Hepatocyte (in vitro differentiated cells): ENCODE measurements around the gene PERCC1. TPM values are rescaled to one million over a fixed set of nuclear protein-coding genes. Genes with fewer than 3 reads are reported as not detected.
"Not testable (repeated sequence)": the region's sequence is repeated elsewhere in the genome, so short reads cannot be mapped to it uniquely, and the experiment has no call there.

Source experiments
- DNase-seq: peaks from one replicate; pipeline ENCODE4 v3.0.0-alpha.2; 2016; ENCODE audit warnings: low spot score
- H2AFZ ChIP-seq: fragments of 200-600 bp; sonication (generic); 2 replicates; pipeline ENCODE4 v1.6.0; 2016; ENCODE audit warnings: antibody characterized with exemption, mild to moderate bottlenecking
- H3K27ac ChIP-seq: fragments of 200-600 bp; sonication (generic); 2 replicates; pipeline ENCODE4 v1.5.1; 2016; ENCODE audit warnings: mild to moderate bottlenecking
- H3K27me3 ChIP-seq: fragments of 200-600 bp; sonication (generic); 2 replicates; pipeline ENCODE4 v1.6.1; 2016
- H3K36me3 ChIP-seq: fragments of 200-600 bp; sonication (generic); replicated peaks from 2 replicates; pipeline ENCODE4 v1.5.1; 2016; ENCODE audit warnings: low read depth; ENCODE audit not compliant: insufficient read depth
- H3K4me1 ChIP-seq: fragments of 200-600 bp; sonication (generic); 2 replicates; pipeline ENCODE4 v1.5.1; 2016; ENCODE audit warnings: mild to moderate bottlenecking, moderate library complexity; ENCODE audit not compliant: insufficient read depth
- H3K4me2 ChIP-seq: fragments of 200-600 bp; sonication (generic); 2 replicates; pipeline ENCODE4 v1.6.0; 2016
- H3K4me3 ChIP-seq: fragments of 200-600 bp; sonication (generic); 2 replicates; pipeline ENCODE4 v1.5.1; 2016; ENCODE audit warnings: mild to moderate bottlenecking
- H3K79me2 ChIP-seq: fragments of 200-600 bp; sonication (generic); 2 replicates; pipeline ENCODE4 v1.6.0; 2017; ENCODE audit warnings: mild to moderate bottlenecking
- H3K9me2 ChIP-seq: fragments of 200-600 bp; sonication (generic); replicated peaks from 2 replicates; pipeline ENCODE4 v1.6.0; 2017; ENCODE audit warnings: mild to moderate bottlenecking; ENCODE audit not compliant: insufficient read depth
- H3K9me3 ChIP-seq: fragments of 200-600 bp; sonication (generic); 2 replicates; pipeline ENCODE4 v1.5.1; 2016; ENCODE audit warnings: low read depth, mild to moderate bottlenecking
- H4K20me1 ChIP-seq: fragments of 200-600 bp; sonication (generic); 2 replicates; pipeline ENCODE4 v1.6.0; 2016; ENCODE audit warnings: mild to moderate bottlenecking; ENCODE audit not compliant: insufficient read depth, poor library complexity, severe bottlenecking
- EZH2 ChIP-seq: fragments of 200-600 bp; sonication (generic); IDR thresholded peaks from 2 replicates; pipeline ENCODE4 v1.6.1; 2016; ENCODE audit warnings: antibody characterized with exemption, mild to moderate bottlenecking, borderline replicate concordance
- EZH2phosphoT487 ChIP-seq: fragments of 200-600 bp; sonication (generic); IDR thresholded peaks from one replicate; pipeline ENCODE4 v1.6.1; 2018; ENCODE audit warnings: antibody characterized with exemption, mild to moderate bottlenecking, low read depth, moderate library complexity; ENCODE audit not compliant: unreplicated experiment, severe bottlenecking
- WGBS: methylation state at CpG from one replicate; pipeline ENCODE4 v1.1.6; 2016; ENCODE audit warnings: low lambda C conversion rate; ENCODE audit errors: missing lambda C conversion rate; 5-methylcytosine and 5-hydroxymethylcytosine counted together
- polyA plus RNA-seq: library from polyadenylated mRNA; unstranded; fragments of >200 nt; fragmentation: Nextera tagmentation; extraction: Ambion mirVana; gene quantifications from 2 replicates; pipeline ENCODE4 v1.2.1, GENCODE V29; 2016
- total RNA-seq: library from RNA; depleted of rRNA; stranded (reverse); fragments of >200 nt; gene quantifications from 2 replicates; pipeline ENCODE4 v1.2.3, GENCODE V29; 2014
- TF ChIP-seq, protein P1 (sequence below): fragments of 200-600 bp; sonication (generic); IDR thresholded peaks from 2 replicates; pipeline ENCODE4 v1.5.1; 2016; ENCODE audit warnings: antibody characterized with exemption, mild to moderate bottlenecking; ENCODE audit not compliant: poor library complexity

PERCC1 gene
- total and polyA plus RNA-seq, 2 experiments from 2014 or later: 2.5 TPM; not detected in 1

DNA sequence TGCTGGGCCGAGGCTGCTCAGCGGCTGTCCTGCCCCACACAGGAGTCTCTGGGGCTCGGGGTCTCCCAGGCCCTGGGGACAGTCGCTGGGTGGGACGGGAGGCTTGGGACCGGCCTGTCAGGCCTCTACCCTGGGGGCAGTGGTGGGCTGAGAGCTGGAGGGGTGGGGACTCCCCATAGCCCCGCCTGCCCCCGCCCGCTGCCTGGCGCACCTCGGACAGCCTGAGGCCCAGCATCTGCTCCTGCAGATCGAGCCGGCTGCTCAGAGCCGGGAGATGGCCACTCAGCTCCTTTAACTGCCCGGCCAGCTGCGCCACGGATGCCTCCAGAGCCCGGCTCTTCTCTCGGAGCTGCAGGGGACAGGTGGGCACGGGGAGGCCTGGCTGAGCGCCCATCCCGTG lies 6.7 kb downstream of the PERCC1 start:
- Histone ChIP-seq H4K20me1 (no peaks in the 10 kb centered on the region), H3K9me3 (no peaks in the 10 kb centered on the region), H3K27ac (no peak overlapping the region), H3K36me3 (no peaks in the 10 kb centered on the region), H3K79me2 (no peaks in the 10 kb centered on the region), H3K4me3 (no peak overlapping the region), H3K27me3 (no peaks in the 10 kb centered on the region), H3K9me2 (no peaks in the 10 kb centered on the region), H2AFZ (no peak overlapping the region), H3K4me1 (no peaks in the 10 kb centered on the region), H3K4me2 (no peak overlapping the region)
- whole genome bisulfite sequencing: 90% methylated on average over 12 of the region's 22 CpGs
- DNase-seq: no peak
- TF ChIP-seq EZH2 (no peak), EZH2phosphoT487 (no peak)
- TF ChIP-seq, protein P1, sequence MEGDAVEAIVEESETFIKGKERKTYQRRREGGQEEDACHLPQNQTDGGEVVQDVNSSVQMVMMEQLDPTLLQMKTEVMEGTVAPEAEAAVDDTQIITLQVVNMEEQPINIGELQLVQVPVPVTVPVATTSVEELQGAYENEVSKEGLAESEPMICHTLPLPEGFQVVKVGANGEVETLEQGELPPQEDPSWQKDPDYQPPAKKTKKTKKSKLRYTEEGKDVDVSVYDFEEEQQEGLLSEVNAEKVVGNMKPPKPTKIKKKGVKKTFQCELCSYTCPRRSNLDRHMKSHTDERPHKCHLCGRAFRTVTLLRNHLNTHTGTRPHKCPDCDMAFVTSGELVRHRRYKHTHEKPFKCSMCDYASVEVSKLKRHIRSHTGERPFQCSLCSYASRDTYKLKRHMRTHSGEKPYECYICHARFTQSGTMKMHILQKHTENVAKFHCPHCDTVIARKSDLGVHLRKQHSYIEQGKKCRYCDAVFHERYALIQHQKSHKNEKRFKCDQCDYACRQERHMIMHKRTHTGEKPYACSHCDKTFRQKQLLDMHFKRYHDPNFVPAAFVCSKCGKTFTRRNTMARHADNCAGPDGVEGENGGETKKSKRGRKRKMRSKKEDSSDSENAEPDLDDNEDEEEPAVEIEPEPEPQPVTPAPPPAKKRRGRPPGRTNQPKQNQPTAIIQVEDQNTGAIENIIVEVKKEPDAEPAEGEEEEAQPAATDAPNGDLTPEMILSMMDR: no peak

DNA sequence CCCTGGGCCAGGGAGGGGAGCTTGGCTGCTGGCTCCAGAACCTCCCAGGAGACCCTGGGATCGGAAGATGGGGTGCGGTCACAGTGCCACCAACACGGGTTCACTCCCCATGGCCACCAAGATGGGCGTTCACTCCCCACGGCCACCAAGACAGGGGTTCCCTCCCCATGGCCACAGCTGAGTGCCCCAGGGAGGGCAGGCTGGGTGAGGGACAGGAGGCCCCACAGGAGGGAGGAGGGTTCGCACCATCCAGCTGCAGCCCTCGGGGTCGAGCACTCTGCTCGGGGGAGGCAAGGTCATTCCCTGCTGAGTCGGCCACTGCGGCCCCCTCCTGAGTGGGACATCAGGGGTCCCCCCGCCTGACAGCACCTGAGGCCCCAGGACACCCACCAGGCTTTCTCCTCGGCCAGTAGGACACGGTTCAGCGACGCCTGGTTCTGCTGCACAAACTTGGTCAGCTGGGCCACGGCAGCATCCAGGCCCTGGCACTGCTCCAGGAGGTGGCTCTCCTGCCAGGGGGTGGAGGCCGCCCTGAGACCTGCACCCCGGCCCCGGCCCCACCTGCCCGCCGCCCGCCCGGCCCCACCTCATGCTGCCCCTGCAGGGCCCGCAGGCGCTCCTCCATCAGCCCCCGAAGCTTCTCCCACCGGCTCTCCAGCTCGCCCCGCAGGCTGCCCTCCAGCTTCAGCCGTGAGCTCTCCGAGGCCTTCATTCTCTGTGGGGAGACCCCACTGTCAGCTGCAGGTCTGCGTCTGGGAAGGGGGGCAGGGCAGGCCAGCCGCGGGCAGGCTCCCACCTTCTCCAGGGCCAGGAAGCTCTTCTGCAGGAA lies 7.6 kb downstream of the PERCC1 start:
- H2AFZ ChIP-seq: no peak overlapping the region
- H3K4me2 ChIP-seq: no peak overlapping the region
- WGBS: 91% methylated on average over 31 of the region's 35 CpGs

DNA sequence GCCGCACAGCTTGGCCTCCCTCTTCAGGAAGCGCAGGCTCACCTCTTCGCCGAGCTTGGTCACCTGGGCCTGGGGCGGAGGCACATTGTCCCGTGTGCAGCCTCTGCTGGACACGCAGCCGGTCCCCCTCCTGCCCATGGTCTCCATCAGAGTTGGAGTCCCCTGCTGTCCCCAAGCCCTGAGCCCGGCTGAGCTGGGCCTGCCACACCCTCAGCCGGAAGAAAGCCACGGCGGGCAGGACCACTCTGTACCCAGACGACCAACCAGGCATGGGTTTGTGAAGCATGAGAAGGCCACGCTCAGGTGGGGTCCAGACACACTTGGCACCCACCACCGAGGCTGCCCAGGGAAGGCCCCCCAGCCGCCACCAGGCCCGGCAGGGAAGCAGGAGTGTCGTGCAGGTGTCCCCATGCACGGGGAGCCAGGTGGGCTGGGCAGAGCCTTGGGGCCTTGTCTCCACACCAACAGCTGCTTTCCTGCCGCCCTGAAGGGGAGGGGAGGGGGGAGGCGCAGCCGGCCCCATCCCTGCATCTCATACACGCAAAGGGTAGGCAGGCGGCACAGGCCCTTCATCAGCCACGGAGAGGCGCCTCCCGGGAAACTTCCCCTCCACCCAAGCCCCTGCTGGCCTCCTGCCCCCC lies 8.3 kb downstream of the PERCC1 start:
- no peaks in the 10 kb centered on the region for H3K27me3 ChIP-seq
- WGBS: 92% methylated on average over 27 of the region's 27 CpGs
- H3K9me2 ChIP-seq: no peaks in the 10 kb centered on the region
- TF ChIP-seq EZH2: no peak
- TF ChIP-seq, protein P1: no peak
- no peak for TF ChIP-seq EZH2phosphoT487
- H3K79me2 ChIP-seq: no peaks in the 10 kb centered on the region
- no peak overlapping the region for H2AFZ ChIP-seq
- no peaks in the 10 kb centered on the region for H3K36me3 ChIP-seq
- no peak overlapping the region for H3K27ac ChIP-seq
- no peak overlapping the region for H3K4me2 ChIP-seq
- H3K4me1 ChIP-seq: no peaks in the 10 kb centered on the region
- H3K9me3 ChIP-seq: no peaks in the 10 kb centered on the region
- H3K4me3 ChIP-seq: no peak overlapping the region
- DNase-seq: no peak
- H4K20me1 ChIP-seq: no peaks in the 10 kb centered on the region

More for the DNA sequence above, 7.6 kb downstream of the PERCC1 start:
- no peaks in the 10 kb centered on the region for H4K20me1 ChIP-seq
- DNase-seq: no peak
- TF ChIP-seq, protein P1: no peak
- TF ChIP-seq EZH2phosphoT487 (no peak), EZH2 (no peak)
- no peaks in the 10 kb centered on the region for H3K9me2 ChIP-seq
- H3K27me3 ChIP-seq: no peaks in the 10 kb centered on the region
- no peaks in the 10 kb centered on the region for H3K79me2 ChIP-seq
- no peaks in the 10 kb centered on the region for H3K36me3 ChIP-seq
- H3K4me3 ChIP-seq: no peak overlapping the region
- H3K9me3 ChIP-seq: no peaks in the 10 kb centered on the region
- no peak overlapping the region for H3K27ac ChIP-seq
- H3K4me1 ChIP-seq: no peaks in the 10 kb centered on the region

DNA sequence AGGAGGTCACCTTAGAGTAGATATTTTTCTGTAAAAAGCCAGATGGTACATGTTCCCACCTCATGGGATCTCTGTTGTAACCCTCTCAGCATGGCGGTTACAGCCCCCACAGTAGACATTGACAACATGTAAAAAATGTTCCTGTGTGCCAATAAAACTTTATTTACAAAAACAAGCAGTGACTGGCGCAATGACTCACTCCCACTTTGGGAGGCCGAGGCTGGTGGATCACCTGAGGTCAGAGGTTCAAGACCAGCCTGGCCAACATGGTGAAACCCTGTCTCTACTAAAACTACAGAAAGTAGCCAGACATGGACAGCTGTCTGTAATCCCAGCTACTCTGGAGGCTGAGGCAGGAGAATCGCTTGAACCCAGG lies 8.8 kb downstream of the PERCC1 start:
- not testable (repeated sequence) for H4K20me1 ChIP-seq, H3K9me3 ChIP-seq, H3K4me1 ChIP-seq, DNase-seq, H3K4me2 ChIP-seq, H3K27me3 ChIP-seq, H3K27ac ChIP-seq, H3K36me3 ChIP-seq, H3K79me2 ChIP-seq, H2AFZ ChIP-seq, H3K4me3 ChIP-seq, H3K9me2 ChIP-seq
- 92% methylated on average over 4 of the region's 4 CpGs for WGBS
